ENCODE measurements around the gene RGS9.

DNA sequence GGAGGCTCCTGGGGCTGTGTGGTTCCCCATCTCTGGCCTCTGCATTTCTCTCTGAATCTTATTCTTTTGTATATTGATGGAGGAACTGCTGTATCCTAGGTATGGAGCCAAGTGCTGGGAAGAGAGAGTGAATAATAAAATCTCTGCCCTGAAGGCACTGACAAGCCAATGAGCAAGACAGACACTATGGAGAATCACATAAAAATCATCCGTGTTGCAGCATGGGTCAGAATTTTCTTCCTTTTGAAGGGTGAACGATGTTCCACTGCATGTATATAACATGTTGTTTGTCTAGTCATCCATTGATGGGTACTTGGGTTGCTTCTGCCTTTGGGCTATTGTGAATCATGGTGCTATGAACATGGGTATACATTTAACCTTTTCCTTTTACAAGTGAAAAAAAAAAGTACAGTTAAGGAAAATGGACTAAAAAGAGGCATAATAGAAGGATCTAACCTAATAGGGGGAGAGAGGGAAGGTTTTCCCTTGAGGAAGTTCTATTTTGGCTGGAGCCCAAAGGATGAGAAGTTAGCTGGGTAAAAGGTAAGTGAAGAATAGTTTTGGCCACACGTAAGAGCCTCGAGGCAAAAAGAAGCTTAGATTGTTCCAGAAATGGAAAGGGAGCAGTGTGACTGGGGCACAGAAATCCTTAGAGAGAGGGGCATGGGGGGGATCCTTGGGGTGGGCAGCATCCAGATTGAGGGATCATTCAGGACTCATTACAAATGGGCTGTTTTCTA, 48.4 kb upstream of the RGS9 start:
- TF ChIP-seq POLR2A (IDR thresholded peaks at IDR 0.05), result no peak
- TF ChIP-seq, protein P1, sequence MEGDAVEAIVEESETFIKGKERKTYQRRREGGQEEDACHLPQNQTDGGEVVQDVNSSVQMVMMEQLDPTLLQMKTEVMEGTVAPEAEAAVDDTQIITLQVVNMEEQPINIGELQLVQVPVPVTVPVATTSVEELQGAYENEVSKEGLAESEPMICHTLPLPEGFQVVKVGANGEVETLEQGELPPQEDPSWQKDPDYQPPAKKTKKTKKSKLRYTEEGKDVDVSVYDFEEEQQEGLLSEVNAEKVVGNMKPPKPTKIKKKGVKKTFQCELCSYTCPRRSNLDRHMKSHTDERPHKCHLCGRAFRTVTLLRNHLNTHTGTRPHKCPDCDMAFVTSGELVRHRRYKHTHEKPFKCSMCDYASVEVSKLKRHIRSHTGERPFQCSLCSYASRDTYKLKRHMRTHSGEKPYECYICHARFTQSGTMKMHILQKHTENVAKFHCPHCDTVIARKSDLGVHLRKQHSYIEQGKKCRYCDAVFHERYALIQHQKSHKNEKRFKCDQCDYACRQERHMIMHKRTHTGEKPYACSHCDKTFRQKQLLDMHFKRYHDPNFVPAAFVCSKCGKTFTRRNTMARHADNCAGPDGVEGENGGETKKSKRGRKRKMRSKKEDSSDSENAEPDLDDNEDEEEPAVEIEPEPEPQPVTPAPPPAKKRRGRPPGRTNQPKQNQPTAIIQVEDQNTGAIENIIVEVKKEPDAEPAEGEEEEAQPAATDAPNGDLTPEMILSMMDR (IDR thresholded peaks at IDR 0.05), result no peak
- no peak for TF ChIP-seq POLR2AphosphoS5 (IDR thresholded peaks at IDR 0.05)
